NCI-H128 (cell line): ENCODE results near the gene MEPCE.

ENCODE experiments used
- DNase-seq: peaks from one replicate; lab custom pipeline; 2025; ENCODE audit not compliant: unreplicated experiment; lab: John Stamatoyannopoulos, UW

MEPCE gene

GRCh38 chr7:100456562-100456961 is 26.9 kb downstream of the MEPCE start:
- no peak for DNase-seq

- DNase-seq: no peak
Observed at GRCh38 chr7:100457033-100457432, 27.4 kb downstream of the MEPCE start.

- no peak for DNase-seq
Observed at GRCh38 chr7:100464210-100464660, 34.6 kb downstream of the MEPCE start, which contains the start of gene SPACDR. Gene SPACDR, minus strand, starts transcription at chr7:100464260. Its CDS starts 235 bp downstream, at chr7:100464025.

GRCh38 chr7:100464791-100465190 is 35.2 kb downstream of the MEPCE start:
- DNase-seq: no peak

GRCh38 chr7:100465299-100465698 is 35.7 kb downstream of the MEPCE start:
- no peak for DNase-seq

- DNase-seq: peak; percentile 23
Observed at GRCh38 chr7:100465702-100466311, 36.2 kb downstream of the MEPCE start.

GRCh38 chr7:100466653-100467605 is 37.3 kb downstream of the MEPCE start:
- DNase-seq: no peak

GRCh38 chr7:100467638-100468373 is 38.2 kb downstream of the MEPCE start:
- no peak for DNase-seq

- peak; percentile 14 for DNase-seq
Observed at GRCh38 chr7:100469227-100470044, 39.8 kb downstream of the MEPCE start.

- DNase-seq: no peak
Observed at GRCh38 chr7:100471021-100471420, 41.4 kb downstream of the MEPCE start.

GRCh38 chr7:100472121-100472851 is 42.7 kb downstream of the MEPCE start:
- DNase-seq: no peak

- no peak for DNase-seq
Observed at GRCh38 chr7:100472854-100473499, 43.3 kb downstream of the MEPCE start.

GRCh38 chr7:100475549-100475948 is 45.9 kb downstream of the MEPCE start:
- no peak for DNase-seq

GRCh38 chr7:100476101-100476780 is 46.6 kb downstream of the MEPCE start:
- no peak for DNase-seq

GRCh38 chr7:100476903-100477870 is 47.6 kb downstream of the MEPCE start:
- no peak for DNase-seq

GRCh38 chr7:100477871-100478267 is 48.2 kb downstream of the MEPCE start:
- DNase-seq: no peak

- peak; percentile 57 for DNase-seq
Observed at GRCh38 chr7:100478958-100479660, 49.5 kb downstream of the MEPCE start, which contains the start of gene TSC22D4. Gene TSC22D4, minus strand, starts transcription at chr7:100479214. Its CDS starts 1,176 bp downstream, at chr7:100478038.
